CD4-positive, alpha-beta T cell treated with Interleukin-15 for 1 hour (primary cell): ENCODE measurements around the gene NTNG2.

Experiments
- DNase-seq: peaks from one replicate; pipeline ENCODE4 v3.0.0-alpha.2; 2020

The NTNG2 gene

DNA sequence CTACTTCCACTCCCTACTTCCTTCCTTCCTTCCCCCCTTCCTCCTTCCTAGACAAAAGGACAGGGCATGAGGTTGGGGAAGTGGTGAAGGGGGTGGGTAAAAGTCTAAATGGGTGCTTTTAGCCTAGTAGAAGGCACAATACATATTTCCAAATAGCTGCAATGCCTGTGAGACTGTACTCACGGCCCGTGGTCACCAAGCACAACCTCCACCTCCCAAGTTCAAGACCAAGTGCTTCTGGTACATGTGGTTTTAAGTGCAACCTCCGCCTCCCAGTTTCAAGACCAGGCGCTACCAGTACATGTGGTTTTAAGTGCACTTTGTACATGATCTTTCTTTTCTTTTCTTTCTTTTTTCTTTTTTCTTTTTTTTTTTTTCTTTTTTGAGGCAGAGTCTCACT lies 14.5 kb upstream of the NTNG2 start:
- no peak for DNase-seq

GRCh38 chr9:132147839-132148238 lies 14.0 kb upstream of the NTNG2 start:
- no peak for DNase-seq

- DNase-seq: no peak
These were observed 11.6 kb upstream of the NTNG2 start for GRCh38 chr9:132150256-132150655.

GRCh38 chr9:132151118-132151517 lies 10.7 kb upstream of the NTNG2 start:
- no peak for DNase-seq

DNA sequence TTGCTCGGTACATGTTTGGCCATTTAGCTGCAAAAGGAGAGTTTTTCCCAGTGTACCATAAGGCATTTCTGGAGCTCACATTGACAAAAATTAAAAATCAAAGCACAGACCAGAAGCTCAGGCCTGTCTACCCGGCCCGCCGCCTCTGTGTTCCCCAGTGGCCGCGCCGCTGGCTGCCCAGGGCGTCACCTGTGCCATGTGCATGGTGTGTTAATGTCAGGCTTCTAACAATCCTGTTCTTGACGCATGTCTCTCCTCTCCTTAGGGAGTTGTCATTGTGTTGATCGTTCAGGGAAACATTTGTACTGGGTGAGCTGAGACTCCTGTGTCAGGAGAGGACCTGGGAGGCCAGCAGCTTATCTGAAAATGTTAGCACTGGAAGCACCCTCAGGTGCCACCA lies 9.6 kb upstream of the NTNG2 start:
- no peak for DNase-seq

GRCh38 chr9:132154863-132155567 lies 6.8 kb upstream of the NTNG2 start:
- no peak for DNase-seq

DNA sequence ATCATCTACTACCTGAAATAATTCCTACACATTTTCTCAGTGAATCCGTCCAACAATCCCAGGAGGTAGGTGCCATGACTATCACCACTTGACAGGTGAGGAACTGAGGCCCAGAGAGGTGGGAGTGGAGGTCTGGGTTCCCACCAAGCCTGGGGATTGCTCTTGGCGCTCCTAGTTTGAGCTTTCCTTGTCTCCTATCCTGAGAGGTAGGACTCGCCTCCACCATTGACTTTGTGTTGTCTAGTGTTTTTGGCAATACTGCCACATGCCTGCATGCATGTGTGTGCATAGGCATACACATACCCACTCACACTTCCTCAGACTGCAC lies 6.3 kb upstream of the NTNG2 start:
- DNase-seq: no peak

- no peak for DNase-seq
These were observed 5.6 kb upstream of the NTNG2 start for GRCh38 chr9:132156262-132156661.

GRCh38 chr9:132157347-132158116 lies 4.3 kb upstream of the NTNG2 start:
- DNase-seq: no peak

DNA sequence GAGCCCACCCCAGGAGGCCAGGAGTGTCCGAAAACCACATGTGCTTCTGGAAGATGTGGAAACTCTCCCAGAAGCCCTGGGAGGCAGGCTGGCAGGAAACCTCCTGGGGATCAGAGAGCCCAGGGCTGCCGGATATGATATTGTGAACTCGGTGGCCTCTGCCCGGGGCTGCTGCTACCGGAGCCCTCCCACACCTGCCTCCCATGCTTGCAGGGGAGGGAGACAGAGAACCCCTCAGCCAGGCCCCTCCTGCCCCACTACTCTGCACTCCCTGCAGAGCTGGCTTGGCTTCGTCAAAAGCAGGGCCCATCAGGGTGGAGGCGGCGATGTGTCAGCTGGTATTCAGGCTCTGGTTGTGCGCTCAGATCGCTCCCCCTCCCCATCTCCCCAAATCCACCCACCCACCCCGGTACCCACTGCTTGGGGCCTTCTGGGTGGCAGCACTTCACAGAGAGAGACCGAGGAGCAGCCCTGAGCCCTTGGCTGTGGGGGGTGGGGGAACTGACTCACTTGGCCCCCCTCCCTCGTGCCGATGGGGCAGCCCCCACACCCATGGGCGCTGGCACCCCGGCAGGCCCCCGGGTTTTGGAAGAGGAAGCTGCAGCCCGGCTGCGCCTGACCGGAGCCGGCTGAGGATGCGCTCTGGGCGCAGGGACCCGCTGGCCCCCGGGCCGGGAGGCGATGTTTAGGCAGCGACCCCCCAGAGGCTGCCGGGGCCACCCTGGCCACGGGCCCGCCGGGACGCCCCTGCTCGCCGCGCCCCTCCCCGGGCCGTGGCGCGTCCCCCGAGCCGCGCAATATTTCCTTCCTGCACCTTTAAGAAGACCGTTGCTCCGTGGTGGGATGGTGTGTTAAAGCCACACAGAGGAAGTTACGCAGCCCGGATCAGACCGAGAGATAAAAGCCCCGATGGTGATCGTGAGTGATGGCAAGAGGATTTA lies 786 bp upstream of the NTNG2 start:
- peak; percentile 65 for DNase-seq

- no peak for DNase-seq
These were observed 1.1 kb downstream of the NTNG2 start for GRCh38 chr9:132162764-132163456.

DNA sequence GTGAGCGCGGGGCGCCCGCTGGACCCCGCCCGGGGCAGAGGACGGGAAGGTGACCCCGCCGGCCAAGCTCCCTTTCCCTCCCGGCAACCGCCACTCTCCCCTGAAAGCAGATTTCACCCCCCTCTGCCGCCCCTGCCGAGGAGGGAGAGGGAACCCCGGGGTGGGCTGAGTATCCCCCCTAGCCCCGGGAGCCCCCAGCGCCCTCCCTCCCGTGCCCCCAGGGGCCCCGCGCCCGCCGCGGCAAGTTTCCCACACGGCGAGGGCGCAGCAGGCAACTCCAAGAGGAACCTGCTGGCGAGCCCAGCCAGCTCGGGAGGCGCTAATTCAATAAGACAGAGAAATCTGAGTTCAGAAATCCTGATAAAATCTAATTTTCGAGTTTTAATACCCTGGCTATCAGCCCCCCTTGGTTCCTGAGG lies 1.6 kb downstream of the NTNG2 start:
- no peak for DNase-seq

GRCh38 chr9:132163876-132164603 lies 2.2 kb downstream of the NTNG2 start:
- DNase-seq: no peak

- no peak for DNase-seq
These were observed 2.9 kb downstream of the NTNG2 start for GRCh38 chr9:132164604-132165362.

- no peak for DNase-seq
These were observed 4.7 kb downstream of the NTNG2 start for GRCh38 chr9:132166599-132166998.

DNA sequence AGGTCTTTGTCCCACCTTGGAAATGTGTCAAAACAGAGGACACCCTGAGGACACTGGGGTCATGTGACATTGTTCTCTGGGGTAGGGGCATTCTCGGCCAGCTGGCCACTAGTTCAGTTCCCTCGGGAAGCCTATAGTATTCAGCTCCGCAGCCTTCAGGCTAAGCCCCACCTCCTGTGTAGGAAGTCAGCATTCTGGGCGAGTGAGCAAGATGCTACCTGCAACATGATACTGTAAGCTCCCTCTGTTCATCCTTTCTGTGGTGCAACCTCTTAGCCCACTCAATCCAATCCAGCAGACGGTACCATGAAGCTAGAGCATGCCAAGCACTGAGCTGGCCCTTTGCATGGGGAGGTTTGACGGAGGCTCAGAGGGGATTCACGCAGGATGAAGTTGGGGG lies 5.3 kb downstream of the NTNG2 start:
- no peak for DNase-seq

GRCh38 chr9:132168347-132168746 lies 6.5 kb downstream of the NTNG2 start:
- DNase-seq: no peak

GRCh38 chr9:132168851-132169250 lies 7.0 kb downstream of the NTNG2 start:
- no peak for DNase-seq

DNA sequence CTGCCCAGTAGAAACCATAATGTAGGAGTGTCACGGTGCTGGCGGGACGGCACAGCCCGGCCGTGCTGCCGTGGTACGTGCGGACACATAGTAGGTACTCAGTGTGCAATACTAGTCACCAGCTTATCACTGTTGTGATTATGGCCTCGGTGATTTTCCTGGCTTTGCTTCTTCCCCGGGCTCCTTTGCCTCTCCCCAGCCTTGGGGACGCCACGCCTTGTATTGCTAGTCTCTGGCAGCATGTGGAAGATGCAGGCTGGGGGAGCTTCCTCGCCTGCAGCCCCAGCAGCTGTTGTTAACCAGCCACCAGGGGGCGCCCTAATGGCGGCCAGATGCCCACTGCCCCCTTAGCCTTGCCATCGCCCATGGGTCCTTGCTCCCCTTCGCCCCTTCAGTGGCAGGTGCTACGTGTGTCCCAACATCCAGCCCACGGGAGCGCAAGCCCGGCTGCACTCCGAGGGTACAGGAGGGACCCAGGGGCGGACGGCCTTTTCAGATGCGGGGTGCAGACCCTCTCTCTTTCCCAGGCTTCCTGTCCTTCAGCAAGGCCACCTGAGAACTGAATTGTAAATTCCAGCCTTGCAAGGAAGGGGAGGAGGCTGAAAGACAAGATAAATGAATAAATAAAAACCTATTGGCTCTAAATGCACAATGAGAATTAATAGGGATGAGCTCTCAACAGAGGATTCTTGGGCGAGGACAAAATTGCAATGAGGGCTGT lies 8.0 kb downstream of the NTNG2 start:
- peak; percentile 46 for DNase-seq

DNA sequence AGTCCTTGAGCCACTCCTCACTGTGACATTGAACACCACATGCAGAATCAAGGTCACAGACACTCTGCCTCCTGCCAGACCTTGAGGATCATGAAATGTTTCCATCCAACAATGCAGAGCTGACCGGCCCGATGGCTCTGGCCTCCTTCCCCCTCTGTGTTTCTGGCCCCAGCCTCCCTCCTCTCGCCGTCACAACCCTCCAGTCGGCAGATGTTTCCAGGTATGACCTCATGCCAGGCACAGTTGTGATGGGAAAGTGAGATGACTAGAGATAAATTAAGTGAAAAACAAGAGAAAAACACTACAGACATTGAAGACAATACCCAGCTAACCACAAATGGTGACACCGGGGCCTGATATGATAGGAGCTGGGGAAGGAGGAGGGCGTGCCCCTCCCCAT lies 9.8 kb downstream of the NTNG2 start:
- DNase-seq: no peak

GRCh38 chr9:132172185-132172584 lies 10.3 kb downstream of the NTNG2 start:
- no peak for DNase-seq
